HEK293 (cell line): ENCODE data around the gene TMEM119.
A peak's percentile ranks its signal among the peaks of the same experiment; 100 is the strongest.

ENCODE experiments used
- CTCF ChIA-PET: fragments of 350-600 bp; formaldehyde crosslinking; extraction: SDS; loops from one replicate; lab custom pipeline; 2021; ENCODE audit warnings: antibody characterized with exemption; lab: Yijun Ruan, JAX
- POLR2A ChIA-PET: fragments of 300-600 bp; formaldehyde crosslinking; extraction: SDS; loops from one replicate; lab custom pipeline; 2020; ENCODE audit warnings: antibody characterized with exemption, inconsistent platforms; lab: Yijun Ruan, JAX
- H3K27ac ChIP-seq: fragments of 200-500 bp; sonication (Bioruptor generic); 2 replicates; pipeline ENCODE4 v1.5.1; 2014; ENCODE audit warnings: low read depth, low read length, control low read depth, inconsistent platforms; ENCODE audit errors: extremely low read depth
- H3K36me3 ChIP-seq, 2 experiments: fragments of 200-500 bp in 1 of 2; sonication (Bioruptor generic) in 1 of 2; 1 replicate in 1 of 2; 2 replicates in 1 of 2; pipeline ENCODE4 v1.5.1; 2014 to 2017; ENCODE audit warnings: inconsistent platforms in 2 of 2, low read length in 2 of 2; ENCODE audit not compliant: control insufficient read depth in 2 of 2, insufficient read depth in 1 of 2
- H3K4me1 ChIP-seq: fragments of 200-500 bp; sonication (Bioruptor generic); 2 replicates; pipeline ENCODE4 v1.5.1; 2014; ENCODE audit warnings: mild to moderate bottlenecking, low read length, inconsistent platforms; ENCODE audit not compliant: control insufficient read depth, insufficient read depth
- H3K4me3 ChIP-seq: 2 replicates; pipeline ENCODE4 v1.5.1; 2011; ENCODE audit warnings: low read depth, mild to moderate bottlenecking, control low read depth, low read length, moderate library complexity
- H3K9me3 ChIP-seq: fragments of 200-500 bp; sonication (Bioruptor generic); 2 replicates; pipeline ENCODE4 v1.5.1; 2014; ENCODE audit warnings: low read depth, low read length, inconsistent platforms; ENCODE audit not compliant: control insufficient read depth, insufficient read depth
- ATF2 ChIP-seq: fragments of 450-650 bp; formaldehyde crosslinking; IDR thresholded peaks from 2 replicates; pipeline ENCODE4 v1.5.1; 2016; ENCODE audit warnings: missing biosample characterization, missing genetic modification characterization, low read depth
- BCL11A ChIP-seq: fragments of 450-650 bp; formaldehyde crosslinking; IDR thresholded peaks from 2 replicates; pipeline ENCODE4 v1.5.1; 2016; ENCODE audit warnings: low read depth, missing biosample characterization, missing genetic modification characterization
- HOXD13 ChIP-seq: sonication (generic); formaldehyde crosslinking; IDR thresholded peaks from 2 replicates; pipeline ENCODE4 v1.8.0; 2022; ENCODE audit warnings: missing genetic modification reagents, borderline replicate concordance
- ZBTB1 ChIP-seq: fragments of 450-650 bp; formaldehyde crosslinking; IDR thresholded peaks from 2 replicates; pipeline ENCODE4 v1.5.1; 2016; ENCODE audit warnings: missing biosample characterization, missing genetic modification characterization
- ZBTB20 ChIP-seq: fragments of 450-650 bp; formaldehyde crosslinking; IDR thresholded peaks from 2 replicates; pipeline ENCODE4 v1.5.1; 2016; ENCODE audit warnings: missing biosample characterization, missing genetic modification characterization
- ZBTB7A ChIP-seq: fragments of 450-650 bp; formaldehyde crosslinking; IDR thresholded peaks from 2 replicates; pipeline ENCODE4 v1.5.1; 2016; ENCODE audit warnings: low read depth, missing biosample characterization, missing genetic modification characterization
- ZBTB8A ChIP-seq: fragments of 450-650 bp; formaldehyde crosslinking; IDR thresholded peaks from 2 replicates; pipeline ENCODE4 v1.5.1; 2016; ENCODE audit warnings: missing biosample characterization, missing genetic modification characterization
- ZNF146 ChIP-seq: fragments of 450-650 bp; formaldehyde crosslinking; IDR thresholded peaks from 2 replicates; pipeline ENCODE4 v1.5.1; 2016; ENCODE audit warnings: missing biosample characterization, missing genetic modification characterization
- ZNF175 ChIP-seq: fragments of 450-650 bp; formaldehyde crosslinking; IDR thresholded peaks from 2 replicates; pipeline ENCODE4 v1.5.1; 2016; ENCODE audit warnings: missing biosample characterization, missing genetic modification characterization
- ZNF18 ChIP-seq: fragments of 450-650 bp; formaldehyde crosslinking; IDR thresholded peaks from 2 replicates; pipeline ENCODE4 v1.5.1; 2016; ENCODE audit warnings: missing biosample characterization, missing genetic modification characterization
- ZNF280D ChIP-seq: fragments of 450-650 bp; formaldehyde crosslinking; IDR thresholded peaks from 2 replicates; pipeline ENCODE4 v1.5.1; 2016; ENCODE audit warnings: missing biosample characterization, missing genetic modification characterization
- ZNF366 ChIP-seq: fragments of 450-650 bp; formaldehyde crosslinking; conservative IDR thresholded peaks from 2 replicates; pipeline ENCODE4 v1.5.1; 2016; ENCODE audit warnings: missing biosample characterization, missing genetic modification characterization
- ZNF473 ChIP-seq: fragments of 450-650 bp; formaldehyde crosslinking; IDR thresholded peaks from 2 replicates; pipeline ENCODE4 v1.5.1; 2017; ENCODE audit warnings: missing biosample characterization, missing genetic modification characterization
- ZNF580 ChIP-seq: fragments of 450-650 bp; formaldehyde crosslinking; IDR thresholded peaks from 2 replicates; pipeline ENCODE4 v1.5.1; 2016; ENCODE audit warnings: missing biosample characterization, missing genetic modification characterization
- ZNF747 ChIP-seq: fragments of 450-650 bp; formaldehyde crosslinking; IDR thresholded peaks from 2 replicates; pipeline ENCODE4 v1.5.1; 2016; ENCODE audit warnings: missing biosample characterization, missing genetic modification characterization
- ZNF768 ChIP-seq: fragments of 450-650 bp; formaldehyde crosslinking; IDR thresholded peaks from 2 replicates; pipeline ENCODE4 v1.5.1; 2018; ENCODE audit warnings: missing biosample characterization, mild to moderate bottlenecking, missing genetic modification characterization
- ZNF777 ChIP-seq: fragments of 450-650 bp; formaldehyde crosslinking; IDR thresholded peaks from 2 replicates; pipeline ENCODE4 v1.5.1; 2017; ENCODE audit warnings: missing biosample characterization, missing genetic modification characterization, borderline replicate concordance
- ZNF785 ChIP-seq: fragments of 450-650 bp; formaldehyde crosslinking; IDR thresholded peaks from 2 replicates; pipeline ENCODE4 v1.5.1; 2016; ENCODE audit warnings: missing biosample characterization, missing genetic modification characterization
- ZSCAN4 ChIP-seq: fragments of 450-650 bp; formaldehyde crosslinking; IDR thresholded peaks from 2 replicates; pipeline ENCODE4 v1.5.1; 2017; ENCODE audit warnings: missing biosample characterization, missing genetic modification characterization
- TF ChIP-seq, protein P1 (sequence below): fragments of 450-650 bp; formaldehyde crosslinking; IDR thresholded peaks from 2 replicates; pipeline ENCODE4 v1.5.1; 2016; ENCODE audit warnings: missing biosample characterization, missing genetic modification characterization
- TF ChIP-seq, protein P2 (sequence below): fragments of 450-650 bp; formaldehyde crosslinking; IDR thresholded peaks from 2 replicates; pipeline ENCODE4 v1.5.1; 2016; ENCODE audit warnings: missing biosample characterization, missing genetic modification characterization

TMEM119 gene

GRCh38 chr12:108594960-108595710 lies 2.7 kb downstream of the TMEM119 start (continued):
- TF ChIP-seq ZBTB8A (tag by site-specific recombination) (no peak), ZNF175 (0 out of 2 replicates have a peak, but pooled peaks have one; percentile 36), ZNF768 (no peak; the same call in 1 of the 2 replicates), BCL11A (no peak), ZNF280D (tag by site-specific recombination) (no peak), ZNF580 (0 out of 2 replicates have a peak, but pooled peaks have one; percentile 24), ZNF473 (tag by site-specific recombination) (0 out of 2 replicates have a peak, but pooled peaks have one; percentile 55), ZNF366 (no peak), ZNF747 (tag by site-specific recombination) (no peak), ZNF146 (tag by site-specific recombination) (0 out of 2 replicates have a peak, but pooled peaks have one; percentile 3), ZNF777 (no peak), HOXD13 (no peak), ZNF785 (tag by site-specific recombination) (peak; percentile 64; the same call in 1 of the 2 replicates), ZNF18 (tag by site-specific recombination) (peak; percentile 28; the same call in 1 of the 2 replicates), ATF2 (tag by site-specific recombination) (no peak), ZSCAN4 (tag by site-specific recombination) (peak; percentile 95)
- TF ChIP-seq, protein P1, sequence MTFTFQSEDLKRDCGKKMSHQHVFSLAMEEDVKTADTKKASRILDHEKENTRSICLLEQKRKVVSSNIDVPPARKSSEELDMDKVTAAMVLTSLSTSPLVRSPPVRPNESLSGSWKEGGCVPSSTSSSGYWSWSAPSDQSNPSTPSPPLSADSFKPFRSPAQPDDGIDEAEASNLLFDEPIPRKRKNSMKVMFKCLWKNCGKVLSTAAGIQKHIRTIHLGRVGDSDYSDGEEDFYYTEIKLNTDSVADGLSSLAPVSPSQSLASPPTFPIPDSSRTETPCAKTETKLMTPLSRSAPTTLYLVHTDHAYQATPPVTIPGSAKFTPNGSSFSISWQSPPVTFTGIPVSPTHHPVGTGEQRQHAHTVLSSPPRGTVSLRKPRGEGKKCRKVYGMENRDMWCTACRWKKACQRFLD (tag by site-specific recombination): 0 out of 2 replicates have a peak, but pooled peaks have one; percentile 18
- TF ChIP-seq, all 188 proteins: peak for 14

DNA sequence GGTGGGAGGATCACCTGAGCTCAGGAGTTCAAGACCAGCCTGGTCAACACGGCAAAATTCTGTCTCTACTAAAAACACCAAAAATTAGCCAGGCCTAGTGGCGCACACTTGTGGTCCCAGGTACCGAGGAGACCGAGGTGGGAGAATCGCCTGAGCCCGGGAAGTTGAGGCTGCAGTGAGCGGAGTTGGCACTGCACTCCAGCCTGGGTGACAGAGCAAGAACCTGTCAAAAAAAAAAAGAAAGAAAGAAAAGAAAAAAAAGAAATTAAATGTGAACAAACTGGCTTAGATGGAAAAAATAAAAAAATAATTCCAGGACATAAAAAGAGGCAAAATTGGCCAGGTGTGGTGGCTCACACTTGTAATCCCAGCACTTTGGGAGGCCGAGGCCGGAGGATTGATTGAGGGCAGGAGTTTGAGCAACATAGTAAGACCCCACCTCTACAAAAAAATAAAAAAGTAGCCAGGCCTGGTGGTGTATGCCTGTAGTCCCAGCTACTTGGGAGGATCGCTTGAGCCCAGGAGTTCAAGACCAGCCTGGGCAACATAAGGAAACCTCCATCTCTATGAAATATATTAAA lies 3.5 kb downstream of the TMEM119 start:
- no peak overlapping the region for H3K4me3 ChIP-seq
- no peaks in the 10 kb centered on the region for H3K36me3 ChIP-seq
- POLR2A ChIA-PET: no interaction called here
- H3K27ac ChIP-seq: no peak overlapping the region
- CTCF ChIA-PET: interaction anchor here (0.7 to 3.5 kb wide), 4 partner anchors 16 to 75 kb away, joined by 3 to 15 read pairs (median 5); no protein-coding TSS in a partner anchor
- H3K4me1 ChIP-seq: no peaks in the 10 kb centered on the region
- H3K9me3 ChIP-seq: no peaks in the 10 kb centered on the region
- TF ChIP-seq ZBTB1 (tag by site-specific recombination) (no peak), ZBTB7A (no peak), ZBTB20 (tag by site-specific recombination) (no peak), HOXD13 (no peak)
- TF ChIP-seq, protein P2, sequence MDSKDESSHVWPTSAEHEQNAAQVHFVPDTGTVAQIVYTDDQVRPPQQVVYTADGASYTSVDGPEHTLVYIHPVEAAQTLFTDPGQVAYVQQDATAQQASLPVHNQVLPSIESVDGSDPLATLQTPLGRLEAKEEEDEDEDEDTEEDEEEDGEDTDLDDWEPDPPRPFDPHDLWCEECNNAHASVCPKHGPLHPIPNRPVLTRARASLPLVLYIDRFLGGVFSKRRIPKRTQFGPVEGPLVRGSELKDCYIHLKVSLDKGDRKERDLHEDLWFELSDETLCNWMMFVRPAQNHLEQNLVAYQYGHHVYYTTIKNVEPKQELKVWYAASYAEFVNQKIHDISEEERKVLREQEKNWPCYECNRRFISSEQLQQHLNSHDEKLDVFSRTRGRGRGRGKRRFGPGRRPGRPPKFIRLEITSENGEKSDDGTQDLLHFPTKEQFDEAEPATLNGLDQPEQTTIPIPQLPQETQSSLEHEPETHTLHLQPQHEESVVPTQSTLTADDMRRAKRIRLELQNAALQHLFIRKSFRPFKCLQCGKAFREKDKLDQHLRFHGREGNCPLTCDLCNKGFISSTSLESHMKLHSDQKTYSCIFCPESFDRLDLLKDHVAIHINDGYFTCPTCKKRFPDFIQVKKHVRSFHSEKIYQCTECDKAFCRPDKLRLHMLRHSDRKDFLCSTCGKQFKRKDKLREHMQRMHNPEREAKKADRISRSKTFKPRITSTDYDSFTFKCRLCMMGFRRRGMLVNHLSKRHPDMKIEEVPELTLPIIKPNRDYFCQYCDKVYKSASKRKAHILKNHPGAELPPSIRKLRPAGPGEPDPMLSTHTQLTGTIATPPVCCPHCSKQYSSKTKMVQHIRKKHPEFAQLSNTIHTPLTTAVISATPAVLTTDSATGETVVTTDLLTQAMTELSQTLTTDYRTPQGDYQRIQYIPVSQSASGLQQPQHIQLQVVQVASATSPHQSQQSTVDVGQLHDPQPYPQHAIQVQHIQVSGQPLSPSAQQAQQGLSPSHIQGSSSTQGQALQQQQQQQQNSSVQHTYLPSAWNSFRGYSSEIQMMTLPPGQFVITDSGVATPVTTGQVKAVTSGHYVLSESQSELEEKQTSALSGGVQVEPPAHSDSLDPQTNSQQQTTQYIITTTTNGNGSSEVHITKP (tag by site-specific recombination): no peak
